Forelimb muscle (tissue), 1 donor: Measurements from ENCODE around the gene ZNF576. TPM values are rescaled to one million over a fixed set of nuclear protein-coding genes. Genes with fewer than 3 reads are reported as not detected.
A peak's percentile ranks its signal among the peaks of the same experiment; 100 is the strongest.
"Not testable (repeated sequence)": the region's sequence is repeated elsewhere in the genome, so short reads cannot be mapped to it uniquely, and the experiment has no call there.

Experiments
- DNase-seq: peaks from one replicate; pipeline ENCODE4 v3.0.0-alpha.2; 2013; ENCODE audit warnings: low read depth
- polyA plus RNA-seq: library from polyadenylated mRNA; unstranded; fragments of 120-200 nt; gene quantifications from one replicate; pipeline ENCODE4 v1.2.1, GENCODE V29; 2013; ENCODE audit not compliant: insufficient read length

Gene ZNF576, protein sequence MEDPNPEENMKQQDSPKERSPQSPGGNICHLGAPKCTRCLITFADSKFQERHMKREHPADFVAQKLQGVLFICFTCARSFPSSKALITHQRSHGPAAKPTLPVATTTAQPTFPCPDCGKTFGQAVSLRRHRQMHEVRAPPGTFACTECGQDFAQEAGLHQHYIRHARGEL
- polyA plus RNA-seq = 10.2 TPM

DNA sequence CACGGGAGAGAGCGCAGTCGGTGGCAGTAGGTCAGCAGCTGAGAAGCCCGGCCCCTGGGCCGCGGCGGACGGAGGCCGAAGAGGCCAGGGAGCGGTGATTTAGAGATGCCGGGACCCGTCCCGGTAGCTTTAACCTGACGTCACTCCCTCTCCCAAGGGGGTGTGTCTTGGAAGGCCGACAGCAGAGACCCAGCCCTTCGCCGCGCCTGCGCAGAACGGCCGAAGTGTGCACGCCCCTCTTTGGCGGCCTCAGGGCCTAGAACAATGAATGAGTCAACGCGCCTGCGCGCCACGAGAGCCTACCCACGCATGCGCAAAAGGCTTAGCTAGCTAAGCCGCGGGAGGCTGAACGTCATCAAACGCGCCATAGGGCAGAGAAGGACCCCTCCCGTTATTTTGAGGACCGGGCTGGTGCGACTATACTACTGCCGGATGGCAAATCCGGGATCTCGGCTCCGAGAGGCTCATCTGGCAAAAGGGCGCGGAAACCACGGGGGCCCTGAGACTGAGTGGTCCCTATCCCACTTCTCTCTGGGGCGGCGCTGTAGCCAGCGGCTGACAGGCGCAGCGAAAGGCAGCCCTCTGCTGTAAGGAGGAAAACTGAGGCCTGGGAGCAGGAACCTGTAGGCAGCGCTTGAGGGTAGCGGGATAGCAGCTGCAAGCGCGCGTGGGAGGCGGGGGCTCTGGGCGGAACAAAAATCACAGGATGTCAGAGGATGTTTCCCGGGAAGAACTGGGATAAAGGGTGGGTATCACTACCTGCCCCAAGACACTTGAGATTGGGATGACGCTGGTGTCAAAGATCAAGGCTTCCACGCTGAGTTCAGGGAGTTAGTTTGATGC lies at the start of gene ZNF576, which contains the start of gene IRGQ:
Gene ZNF576 (plus strand): TSS at position 597 of the 843 bp plus-strand sequence. CDS start 514 bp downstream, outside the sequence.
Gene IRGQ (minus strand): TSS at position 136 of the 843 bp plus-strand sequence. CDS start 796 bp downstream, outside the sequence.
- peak; percentile 99 for DNase-seq

DNA sequence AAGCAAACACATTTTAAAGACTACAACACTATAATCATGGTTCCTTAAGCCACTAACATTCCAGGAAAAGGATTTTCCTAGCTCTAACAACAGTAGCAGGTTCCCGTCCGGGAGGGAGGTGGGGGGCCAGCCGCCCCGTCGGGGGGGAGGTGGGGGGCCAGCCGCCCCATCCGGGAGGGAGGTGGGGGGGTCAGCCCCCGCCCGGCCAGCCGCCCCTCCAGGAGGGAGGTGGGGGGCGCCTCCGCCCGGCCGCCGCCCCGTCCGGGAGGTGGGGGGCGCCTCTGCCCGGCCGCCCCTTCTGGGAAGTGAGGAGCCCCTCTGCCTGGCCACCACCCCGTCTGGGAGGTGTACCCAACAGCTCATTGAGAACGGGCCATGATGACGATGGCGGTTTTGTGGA lies 48.5 kb upstream of the ZNF576 start:
- DNase-seq = not testable (repeated sequence)

DNA sequence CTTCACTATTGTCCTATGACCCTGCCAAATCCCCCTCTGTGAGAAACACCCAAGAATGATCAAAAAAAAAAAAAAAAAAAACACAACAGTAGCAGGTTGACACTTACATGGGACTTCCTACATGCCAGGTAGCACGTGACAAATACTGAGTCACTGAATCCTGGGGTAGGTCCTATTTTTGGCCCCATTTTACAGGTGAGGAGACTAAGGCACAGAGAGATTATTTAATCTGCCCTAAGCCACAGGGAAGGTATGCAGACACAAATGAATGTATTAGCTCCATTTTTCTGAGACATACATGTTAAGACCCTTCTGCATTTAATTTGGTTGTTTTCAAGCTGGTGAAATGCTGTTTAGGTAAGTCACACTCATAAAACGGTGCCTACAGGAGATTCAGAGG lies 47.7 kb upstream of the ZNF576 start:
- no peak for DNase-seq

DNA sequence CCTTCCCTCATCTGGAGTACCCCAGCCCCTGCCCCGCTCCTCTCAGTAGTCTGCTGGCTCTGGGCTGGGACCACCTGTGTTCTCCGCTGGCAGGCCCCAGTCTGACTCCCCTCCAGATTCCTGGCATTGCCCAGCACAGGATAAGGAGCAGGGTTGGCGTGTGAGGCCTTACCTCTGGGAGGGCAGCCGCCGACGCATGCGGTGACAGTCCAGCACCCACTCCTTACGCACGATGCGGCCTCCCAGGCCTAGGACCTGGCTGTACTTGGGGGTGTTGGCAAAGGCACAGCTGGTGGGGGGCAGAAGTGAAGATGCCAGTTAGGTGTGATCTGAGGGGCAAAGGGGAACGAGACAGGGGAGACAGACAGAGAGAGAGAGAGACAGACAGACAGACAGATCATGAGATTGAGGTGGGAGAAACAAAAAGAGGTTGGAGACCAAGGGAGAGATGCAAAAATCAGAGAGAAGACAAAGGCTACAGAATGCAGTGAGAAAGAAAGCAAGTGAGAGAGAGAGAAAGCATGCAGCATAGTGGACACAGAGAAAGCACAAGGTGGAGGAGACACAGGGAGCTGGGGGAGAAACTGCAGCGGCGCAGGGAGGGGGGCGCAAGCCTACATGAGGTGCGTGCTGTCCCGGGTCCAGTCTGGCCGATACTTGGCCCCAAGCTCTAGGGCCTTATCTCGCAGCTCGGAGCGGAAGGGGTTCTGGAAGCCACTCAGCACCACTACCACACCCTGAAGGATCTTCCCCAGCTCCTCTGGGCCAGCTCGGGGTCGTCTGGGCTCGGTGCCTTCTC lies 44.8 kb upstream of the ZNF576 start:
- no peak for DNase-seq

DNA sequence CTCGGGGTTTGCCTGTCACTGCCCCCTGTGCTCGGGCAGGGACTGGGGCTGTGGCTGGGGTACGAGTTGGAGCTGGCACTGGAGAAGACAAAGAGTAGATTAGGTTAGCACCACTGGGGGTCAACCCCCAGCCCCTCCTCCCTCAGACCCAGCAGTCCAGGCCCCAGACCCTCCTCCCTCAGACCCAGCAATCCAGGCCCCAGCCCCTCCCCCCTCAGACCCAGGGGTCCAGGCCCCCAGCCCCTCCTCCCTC lies 44.3 kb upstream of the ZNF576 start:
- DNase-seq = no peak

DNA sequence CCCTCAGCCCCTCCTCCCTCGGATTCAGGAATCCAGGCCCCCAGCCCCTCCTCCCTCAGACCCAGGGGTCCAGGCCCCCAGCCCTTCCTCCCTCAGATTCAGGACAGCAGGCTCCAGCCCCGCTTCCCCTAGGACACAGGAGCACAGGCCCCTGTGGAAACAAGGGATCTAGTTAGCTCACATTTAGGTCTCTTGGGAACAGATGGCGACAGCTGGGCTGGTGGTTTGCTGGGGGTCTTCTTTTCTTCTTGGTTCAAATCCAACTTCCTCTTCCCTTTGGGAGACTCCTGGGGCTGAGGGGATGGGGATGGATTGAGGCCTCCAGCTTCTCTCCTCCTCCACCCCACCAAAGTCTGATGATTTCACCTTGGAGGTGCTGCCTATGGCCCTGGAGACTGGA lies 43.8 kb upstream of the ZNF576 start:
- DNase-seq = no peak

DNA sequence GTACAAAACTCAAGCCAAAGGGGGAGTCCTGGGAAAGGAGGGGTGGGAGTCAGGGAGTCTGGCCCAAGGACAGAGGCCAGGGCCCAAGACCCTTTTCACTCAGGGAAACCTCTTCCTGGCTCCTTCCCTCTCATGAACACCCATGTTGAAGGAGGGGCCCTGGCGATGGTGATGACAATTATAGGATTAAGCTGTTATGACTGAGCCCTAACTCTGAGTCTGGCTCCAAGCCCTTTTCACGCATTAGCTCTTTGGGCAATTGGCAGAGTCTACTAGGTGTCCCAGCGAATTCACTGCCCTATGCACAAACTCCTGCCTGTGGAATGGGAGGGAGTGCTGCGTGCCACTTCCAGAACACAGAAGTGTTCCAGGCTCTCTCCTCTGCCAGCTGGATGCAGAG lies 42.7 kb upstream of the ZNF576 start:
- DNase-seq = no peak

DNA sequence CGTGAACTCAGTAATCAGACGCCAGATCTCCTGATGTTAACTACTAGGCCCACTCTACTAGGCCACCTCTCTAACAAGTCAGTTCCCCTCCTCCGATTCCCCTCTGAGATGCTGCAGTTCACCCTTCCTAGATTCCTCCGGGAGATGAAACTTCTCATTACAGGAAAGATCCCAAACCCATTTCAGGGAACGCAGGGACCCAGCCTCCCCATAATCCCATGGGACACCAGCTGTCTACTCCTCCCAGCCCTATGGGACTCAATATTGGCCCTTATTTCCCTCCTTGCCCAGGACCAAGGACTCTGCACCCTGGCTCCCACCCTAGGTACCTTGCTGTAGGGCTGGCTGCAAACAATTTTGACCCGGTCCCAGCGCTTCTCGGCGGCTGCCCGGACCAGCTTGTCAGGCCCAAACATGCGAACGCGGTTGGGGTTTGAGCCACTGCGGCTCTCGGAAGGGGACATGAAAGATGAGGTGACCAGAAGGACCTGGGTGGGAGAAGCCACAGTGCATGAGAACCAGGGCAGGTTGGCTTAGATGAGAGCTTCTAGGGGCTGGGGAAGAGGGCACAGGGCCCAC lies 42.0 kb upstream of the ZNF576 start:
- no peak for DNase-seq

DNA sequence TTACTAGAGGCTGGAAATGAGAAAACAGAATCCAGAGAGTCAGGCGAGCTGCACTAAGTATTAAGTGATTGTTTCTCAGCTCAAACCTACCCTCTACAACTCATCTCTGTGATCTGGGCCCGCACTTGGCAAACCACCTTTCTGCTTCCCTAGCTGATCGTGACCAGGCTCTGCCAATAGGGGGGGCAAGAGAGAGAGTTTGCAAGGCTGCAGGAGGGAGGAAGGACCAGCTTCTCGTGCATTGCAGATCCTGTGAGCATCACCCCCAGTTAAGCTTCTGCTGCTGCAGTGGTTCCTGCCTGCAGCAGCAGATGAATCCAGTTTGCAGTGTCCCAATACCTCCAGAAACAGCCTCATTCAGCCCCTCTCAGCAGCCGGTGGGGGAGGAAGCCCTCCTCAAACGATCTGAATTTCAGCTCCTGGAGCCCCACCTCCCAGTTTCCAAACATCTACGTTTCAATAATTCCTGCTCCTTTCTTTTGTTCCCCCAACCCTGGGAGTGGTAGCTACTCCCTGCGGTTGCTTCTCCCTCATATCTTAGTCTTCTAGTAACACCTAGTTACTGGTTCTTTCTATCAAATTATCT lies 41.1 kb upstream of the ZNF576 start:
- DNase-seq = peak; percentile 35

DNA sequence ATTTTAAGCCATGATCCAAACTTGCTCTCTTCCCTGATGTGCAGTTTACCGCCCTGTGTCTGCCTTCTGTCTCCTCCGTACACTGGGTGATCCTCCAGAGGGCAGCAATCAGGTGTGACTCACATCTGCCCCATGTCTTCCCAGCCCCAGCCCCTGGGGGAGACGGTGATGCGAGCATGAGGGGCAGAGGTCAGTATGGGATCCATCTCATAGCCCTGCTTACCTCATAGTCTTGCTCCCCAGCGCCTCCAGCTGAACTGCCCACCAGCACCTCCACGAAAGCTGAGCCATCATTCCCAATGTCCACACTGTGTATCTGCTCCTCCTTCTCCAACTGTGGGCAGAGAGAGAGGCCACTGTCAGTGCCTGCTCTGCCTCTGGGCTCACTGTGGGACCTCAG lies 35.7 kb upstream of the ZNF576 start:
- no peak for DNase-seq

DNA sequence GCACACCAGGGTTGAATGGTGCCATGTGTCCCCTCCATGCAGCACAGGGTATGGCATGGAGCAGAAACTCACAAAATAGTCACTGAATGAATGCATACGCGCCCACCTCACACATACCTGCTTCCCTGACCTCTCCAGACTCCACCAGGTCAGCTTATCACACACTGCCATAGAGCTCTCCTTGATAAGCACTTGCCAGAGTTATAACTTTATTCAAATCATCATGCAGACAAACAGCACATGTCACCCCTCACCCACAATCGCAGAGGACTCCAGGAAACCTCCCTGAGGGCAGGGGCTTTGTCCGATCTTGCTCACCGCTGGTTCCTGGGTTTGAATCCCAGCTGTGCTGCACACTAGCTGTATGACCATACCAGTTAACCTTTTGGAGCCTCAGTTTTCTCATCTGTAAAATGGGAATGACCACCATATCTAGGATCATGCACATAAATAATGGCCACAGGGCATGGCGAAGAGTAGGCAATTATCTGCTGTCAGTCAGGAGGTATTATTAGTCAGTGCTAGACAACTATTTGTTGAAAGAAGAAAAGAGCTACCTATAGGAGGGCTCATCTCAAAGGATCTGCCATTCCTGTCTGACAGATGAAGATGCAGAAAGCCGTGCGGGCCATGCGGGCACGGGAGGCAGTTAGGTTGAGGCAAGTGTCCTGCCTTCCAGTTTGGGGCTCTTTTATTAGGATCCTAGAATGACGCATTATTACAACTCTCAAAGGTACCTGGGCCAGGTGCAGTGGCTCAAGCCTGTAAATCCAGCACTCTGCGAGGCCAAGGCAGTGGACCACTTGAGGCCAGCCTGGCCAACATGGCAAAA lies 35.0 kb upstream of the ZNF576 start:
- DNase-seq = no peak

DNA sequence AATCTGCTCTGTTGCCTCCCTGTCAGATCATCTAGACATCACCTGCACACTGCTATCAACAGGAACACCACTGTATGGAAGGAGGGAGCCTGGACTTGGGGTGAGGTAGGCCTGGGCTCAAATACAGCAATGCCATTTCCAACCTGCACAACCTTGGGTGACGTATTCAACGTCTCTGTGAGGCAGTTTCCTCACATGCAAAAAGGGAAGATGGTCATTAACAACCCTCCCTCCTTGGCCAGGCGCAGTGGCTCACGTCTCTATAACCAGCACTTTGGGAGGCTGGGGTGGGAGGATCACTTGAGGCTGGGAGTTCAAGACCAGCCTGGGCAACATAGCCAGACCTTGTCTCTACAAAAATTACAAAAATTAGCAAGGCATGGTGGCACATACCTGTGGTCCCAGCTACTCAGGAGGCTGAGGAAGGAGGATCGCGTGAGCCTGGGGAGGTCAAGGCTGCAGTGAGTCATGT lies 34.1 kb upstream of the ZNF576 start:
- no peak for DNase-seq

DNA sequence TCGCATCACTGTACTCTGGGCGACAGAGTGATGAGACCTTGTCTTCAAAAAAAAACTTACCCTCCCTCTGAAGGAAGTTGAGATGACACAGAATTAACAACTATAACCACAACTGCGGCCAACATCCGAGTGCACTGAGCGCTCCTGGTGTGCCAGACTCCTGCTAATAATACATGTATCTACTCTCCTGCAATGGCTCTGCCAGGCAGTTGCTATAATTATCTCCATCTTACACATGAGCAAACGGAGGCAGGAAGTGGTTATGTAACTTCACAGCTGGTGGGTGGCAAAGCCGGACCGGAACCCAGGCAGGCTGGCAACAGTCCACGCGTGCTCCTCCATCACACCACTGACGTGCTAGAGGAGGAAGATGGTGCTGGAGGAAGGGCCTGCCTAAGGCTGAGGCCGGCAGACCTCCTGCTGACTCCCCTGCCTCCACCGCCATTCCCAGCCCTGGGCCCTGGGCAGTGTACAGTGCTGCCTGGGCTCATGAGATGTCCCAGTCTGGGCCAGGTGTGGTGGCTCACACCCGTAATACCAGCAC lies 33.6 kb upstream of the ZNF576 start:
- DNase-seq = peak; percentile 28

DNA sequence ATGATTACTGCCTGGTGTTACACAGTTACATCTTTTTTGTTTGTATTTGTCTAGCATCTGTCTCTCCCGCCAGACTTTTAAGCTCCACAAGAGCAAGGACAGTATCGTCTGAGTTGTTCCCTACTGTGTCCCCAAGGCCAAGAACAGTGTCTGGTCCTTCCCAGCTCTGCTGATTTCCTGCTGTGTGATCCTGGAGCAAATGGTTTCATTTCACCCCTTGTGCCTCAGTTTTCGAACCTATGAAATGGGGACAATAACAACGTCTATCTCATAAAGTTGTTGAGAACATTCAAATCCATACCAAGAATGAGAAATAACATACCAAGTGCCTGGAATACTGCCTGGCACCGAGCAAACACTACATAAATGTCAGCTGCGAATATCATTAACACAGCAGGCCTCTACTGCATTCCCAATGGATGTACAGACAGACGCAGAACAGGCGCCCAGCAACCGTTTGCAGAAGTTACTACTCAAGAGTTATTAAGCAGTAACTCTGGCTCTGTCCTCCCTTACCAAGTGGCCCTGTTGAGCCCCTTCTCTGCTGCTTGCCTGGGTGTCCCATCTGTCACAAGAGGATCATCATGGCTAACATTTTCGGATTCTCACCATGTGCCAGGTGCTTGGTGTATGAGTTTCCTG lies 32.5 kb upstream of the ZNF576 start:
- DNase-seq = no peak

DNA sequence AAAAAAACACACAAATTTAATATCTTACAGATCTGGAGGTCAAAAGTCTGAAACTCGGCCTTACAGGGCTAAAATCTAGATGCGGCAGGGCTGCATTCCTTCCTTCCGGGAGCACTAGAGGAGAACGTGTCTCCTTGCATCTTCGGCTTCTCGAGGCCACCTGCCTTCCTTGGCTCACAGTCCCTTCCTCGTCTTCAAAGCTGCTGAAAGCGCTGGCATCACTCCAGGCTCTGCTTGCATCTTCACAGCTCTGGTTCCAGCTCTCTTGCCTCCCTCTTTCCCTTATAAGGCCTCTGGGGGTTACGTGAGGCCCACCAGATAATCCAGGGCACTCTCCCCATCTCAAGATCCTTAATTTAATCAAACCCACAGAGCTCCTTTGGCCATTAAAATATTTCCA lies 31.6 kb upstream of the ZNF576 start:
- DNase-seq = no peak

DNA sequence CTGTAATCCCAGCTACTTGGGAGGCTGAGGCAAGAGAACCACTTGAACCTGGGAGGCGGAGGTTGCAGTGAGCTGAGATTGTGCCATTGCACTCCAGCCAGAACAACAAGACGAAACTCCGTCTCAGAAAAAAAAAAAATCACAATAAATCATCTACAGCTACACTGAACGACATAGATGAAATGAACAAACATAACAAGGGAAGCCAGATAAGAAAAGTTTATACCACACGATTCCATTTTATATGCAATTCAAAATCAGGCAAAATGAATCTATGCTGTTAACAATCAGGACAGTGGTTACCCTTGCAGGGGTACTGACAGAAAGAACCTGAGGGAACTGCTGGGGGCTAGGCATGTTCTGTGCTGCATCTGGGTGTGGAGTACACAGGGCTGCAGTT lies 26.7 kb upstream of the ZNF576 start:
- DNase-seq = no peak

DNA sequence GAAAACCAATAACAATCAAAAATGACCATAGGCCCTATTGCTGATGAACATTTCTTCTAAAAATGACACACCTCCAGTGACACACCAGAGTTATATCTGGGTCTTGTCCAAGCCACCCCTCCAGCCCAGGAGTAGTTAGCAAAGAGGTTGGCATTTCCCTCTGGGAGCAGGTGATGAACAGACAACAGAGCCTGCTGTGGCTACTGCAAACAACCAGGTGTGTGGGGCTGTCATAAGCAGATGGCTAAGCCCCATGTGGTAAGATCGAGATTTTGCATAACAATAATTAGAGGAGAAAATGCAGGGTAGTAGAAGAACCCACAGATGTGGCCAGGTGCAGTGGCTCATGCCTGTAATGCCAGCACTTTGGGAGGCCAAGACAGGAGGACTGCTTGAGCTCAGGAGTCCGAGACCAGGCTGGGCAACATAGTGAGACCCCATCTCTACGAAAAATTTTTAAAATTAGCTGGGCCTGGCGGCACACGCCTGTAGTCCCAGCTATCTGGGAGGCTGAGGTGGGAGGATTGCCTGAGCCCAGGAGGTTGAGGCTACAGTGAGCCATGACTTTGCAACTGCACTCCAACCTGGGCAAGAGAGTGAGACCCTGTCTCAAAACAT lies 26.1 kb upstream of the ZNF576 start:
- DNase-seq = no peak

DNA sequence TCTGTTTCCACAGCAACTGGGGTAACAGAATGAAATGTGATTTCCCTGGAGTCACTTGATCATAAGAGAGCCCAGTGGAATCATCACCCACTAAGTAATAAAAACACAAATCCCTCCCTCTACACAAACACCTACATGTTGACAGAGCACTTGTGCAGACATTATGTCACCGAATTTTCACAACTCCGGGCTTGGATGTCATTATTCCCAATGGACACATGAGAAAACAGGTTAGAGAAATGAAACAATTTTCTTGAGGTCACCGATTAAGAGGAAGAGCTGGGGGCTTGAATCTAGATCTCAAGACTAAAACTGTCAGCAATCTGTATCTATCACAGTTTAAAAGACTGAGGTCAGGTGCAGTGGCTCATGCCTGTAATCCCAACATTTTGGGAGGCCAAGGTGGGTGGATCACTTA lies 24.2 kb upstream of the ZNF576 start:
- DNase-seq = no peak

DNA sequence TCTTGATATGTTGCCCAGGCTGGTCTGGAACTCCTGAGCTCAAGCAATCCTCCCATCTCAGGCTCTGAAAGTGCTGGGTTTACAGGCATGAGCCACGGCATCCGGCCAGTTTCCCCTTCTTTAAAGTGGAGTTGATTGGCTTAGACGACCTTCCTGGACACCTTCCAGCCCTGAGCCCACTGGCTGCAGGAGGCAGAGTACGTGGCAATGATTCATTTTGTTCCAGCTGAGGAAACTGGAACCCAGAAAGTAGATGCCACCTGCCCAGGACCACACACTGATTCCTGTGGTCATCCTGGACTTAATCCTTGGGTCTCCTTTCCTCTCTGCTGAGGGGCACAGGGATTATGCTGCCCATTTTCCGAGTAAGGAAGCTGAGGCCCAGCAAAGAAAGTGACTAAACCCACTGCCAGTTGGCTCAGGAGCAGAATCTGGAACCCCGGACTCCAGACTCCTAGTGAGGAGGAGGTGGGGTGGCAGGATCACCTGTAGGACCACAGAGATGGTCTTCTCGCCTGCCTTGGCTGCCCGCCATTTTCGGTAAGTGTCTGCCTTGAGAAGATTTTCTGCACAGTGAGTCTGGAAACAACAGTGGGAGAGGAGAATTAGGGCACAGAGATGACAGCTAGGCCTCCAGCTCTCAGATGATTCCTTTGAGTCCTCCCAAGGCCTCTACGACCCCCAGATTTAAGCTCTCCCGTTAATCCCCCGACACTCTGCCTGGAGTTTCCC lies 21.8 kb upstream of the ZNF576 start:
- no peak for DNase-seq
